ELF-1 (cell line): ENCODE data around the gene DSC2.
"Not testable (repeated sequence)": the region's sequence is repeated elsewhere in the genome, so short reads cannot be mapped to it uniquely, and the experiment has no call there.

Experiments used
- DNase-seq: peaks from one replicate; pipeline ENCODE4 v3.0.0-alpha.2; 2016; ENCODE audit warnings: low read depth, low spot score

The DSC2 gene

GRCh38 chr18:31043709-31044108, 58.5 kb downstream of the DSC2 start:
- DNase-seq: no peak

- peak; percentile 81 for DNase-seq
Observed at GRCh38 chr18:31042406-31043181, 59.6 kb downstream of the DSC2 start, which contains the start of gene DSC3. Gene DSC3 (minus strand): TSS chr18:31042742. CDS start chr18:31042660, 82 bp downstream.

GRCh38 chr18:31042084-31042405, 60.2 kb downstream of the DSC2 start:
- DNase-seq: no peak

- peak; percentile 59 for DNase-seq
Observed at GRCh38 chr18:31041271-31042083, 60.7 kb downstream of the DSC2 start.

GRCh38 chr18:31040686-31041270, 61.4 kb downstream of the DSC2 start:
- peak; percentile 53 for DNase-seq

GRCh38 chr18:31039426-31039825, 62.8 kb downstream of the DSC2 start:
- DNase-seq: no peak

- not testable (repeated sequence) for DNase-seq
Observed at GRCh38 chr18:31037686-31038085, 64.5 kb downstream of the DSC2 start.

- DNase-seq: no peak
Observed at GRCh38 chr18:31034541-31034940, 67.7 kb downstream of the DSC2 start.

- no peak for DNase-seq
Observed at GRCh38 chr18:31030574-31031278, 71.5 kb downstream of the DSC2 start.

GRCh38 chr18:31015715-31016434, 86.3 kb downstream of the DSC2 start:
- DNase-seq: no peak

GRCh38 chr18:31011455-31011854, 90.8 kb downstream of the DSC2 start:
- DNase-seq: not testable (repeated sequence)

- no peak for DNase-seq
Observed at GRCh38 chr18:31010601-31011000, 91.6 kb downstream of the DSC2 start.
